Measurements from ENCODE around the gene P3H3.

Gene P3H3

GRCh38 chr12:6807170-6807569, 21.0 kb upstream of the P3H3 start:
- no peak for DNase-seq (ENCODE audit: low read depth in 2 of 2)

GRCh38 chr12:6809056-6809455, 19.2 kb upstream of the P3H3 start:
- DNase-seq (ENCODE audit: low read depth in 2 of 2), result no peak

DNA sequence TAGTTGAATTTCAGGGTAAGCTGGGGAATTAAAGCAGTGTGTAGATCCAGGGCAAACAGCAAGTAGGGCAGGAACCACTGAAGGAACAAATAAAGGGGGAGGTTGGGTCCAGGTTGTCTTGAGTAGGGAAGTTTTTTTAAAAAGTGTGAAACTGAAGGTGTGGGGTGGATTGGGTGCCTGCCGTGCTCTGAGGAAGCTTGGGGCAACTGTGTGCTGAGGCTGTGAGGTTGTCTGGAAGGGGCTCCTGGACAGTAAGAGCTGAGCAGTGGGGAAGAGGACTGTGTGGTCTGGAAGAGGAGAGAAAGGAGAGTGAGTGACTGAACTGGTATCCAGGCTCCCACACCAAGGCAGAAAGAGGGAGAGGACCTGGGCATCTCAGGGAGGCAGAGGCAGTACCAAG, 17.4 kb upstream of the P3H3 start:
- DNase-seq (ENCODE audit: low read depth in 2 of 2), result no peak

DNA sequence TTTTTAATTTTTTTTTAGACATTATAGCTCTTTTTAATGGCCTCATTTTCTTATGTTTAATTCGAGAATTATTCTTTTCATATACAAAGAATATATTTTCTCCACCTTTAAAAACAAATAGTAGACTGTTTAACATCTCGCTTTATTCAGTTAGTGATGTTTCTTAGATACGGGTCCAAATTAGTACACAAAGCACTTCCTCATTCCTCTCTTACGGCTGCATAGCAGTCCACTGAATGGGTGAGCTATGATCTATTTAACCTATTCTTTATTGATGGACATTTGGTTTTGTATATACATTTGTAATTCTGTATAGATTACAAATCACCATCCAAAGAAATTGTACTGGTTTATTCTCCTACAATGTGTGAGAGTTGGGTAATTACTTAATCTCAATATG, 14.8 kb upstream of the P3H3 start:
- DNase-seq (ENCODE audit: low read depth in 2 of 2), result no peak

DNA sequence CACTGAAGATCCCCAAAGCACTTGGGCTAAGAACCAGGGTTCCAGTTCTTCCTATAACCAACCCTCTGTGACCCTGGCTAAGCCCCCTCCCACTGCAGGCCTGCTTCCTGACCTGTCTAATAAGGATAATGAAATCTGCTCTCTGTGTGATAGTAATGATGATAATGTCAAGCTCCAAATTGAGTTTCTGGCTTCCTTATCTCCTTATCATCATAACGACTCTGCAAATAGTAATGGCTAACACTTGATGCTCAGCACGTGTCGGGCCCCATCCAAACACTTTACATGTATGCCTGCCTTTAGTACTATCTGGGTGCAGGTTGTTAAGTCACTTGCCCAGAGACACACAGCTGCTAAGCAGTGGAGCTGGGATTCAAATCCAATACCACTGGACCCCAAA, 11.6 kb upstream of the P3H3 start:
- no peak for DNase-seq (ENCODE audit: low read depth in 2 of 2)

DNA sequence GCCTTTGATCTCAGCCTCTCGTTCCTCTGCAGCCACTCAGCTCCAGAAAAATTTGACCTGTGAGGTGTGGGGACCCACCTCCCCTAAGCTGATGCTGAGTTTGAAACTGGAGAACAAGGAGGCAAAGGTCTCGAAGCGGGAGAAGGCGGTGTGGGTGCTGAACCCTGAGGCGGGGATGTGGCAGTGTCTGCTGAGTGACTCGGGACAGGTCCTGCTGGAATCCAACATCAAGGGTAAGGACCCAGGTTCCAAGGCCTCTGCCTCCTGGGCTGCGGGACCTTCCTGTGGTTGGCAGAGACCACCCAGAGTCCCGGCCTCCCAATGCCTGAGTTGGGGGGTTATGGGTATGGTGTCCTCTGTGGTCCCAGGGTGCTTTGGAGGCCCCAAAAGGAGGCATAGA, 11.1 kb upstream of the P3H3 start:
- DNase-seq (ENCODE audit: low read depth in 2 of 2), result no peak

DNA sequence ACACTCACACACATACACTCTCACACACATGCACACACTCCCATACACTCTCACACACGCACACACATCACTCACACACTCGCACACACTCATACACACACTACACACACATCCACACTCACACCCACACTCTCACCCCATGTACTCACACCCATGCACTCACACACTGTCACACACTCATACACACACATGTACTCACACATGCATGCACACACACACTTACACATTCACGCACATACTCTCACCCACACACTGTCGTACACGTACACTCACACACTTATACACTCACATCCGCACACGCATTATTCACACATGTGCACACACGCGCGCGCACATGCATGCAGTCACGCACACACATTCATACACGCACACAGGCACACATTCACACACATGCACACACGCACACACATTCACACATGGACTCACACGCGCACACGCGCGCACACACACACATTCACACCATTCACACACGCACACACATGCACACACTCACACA, 10.5 kb upstream of the P3H3 start:
- DNase-seq (ENCODE audit: low read depth in 2 of 2), result no peak

DNA sequence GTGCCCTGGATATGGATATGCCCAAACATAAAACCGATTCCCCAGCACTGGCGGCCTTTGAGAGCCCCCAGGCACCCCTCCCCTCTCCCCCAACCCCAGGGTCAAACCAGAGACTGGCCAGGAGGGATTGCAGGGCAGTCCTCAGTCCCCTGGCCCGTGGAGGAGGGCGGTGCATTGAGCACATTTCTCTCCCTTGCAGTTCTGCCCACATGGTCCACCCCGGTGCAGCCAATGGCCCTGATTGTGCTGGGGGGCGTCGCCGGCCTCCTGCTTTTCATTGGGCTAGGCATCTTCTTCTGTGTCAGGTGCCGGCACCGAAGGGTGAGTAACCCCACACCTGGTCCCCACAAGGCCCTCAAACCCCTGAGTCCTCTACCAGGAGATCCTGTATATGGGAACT, 10.0 kb upstream of the P3H3 start:
- no peak for DNase-seq (ENCODE audit: low read depth in 2 of 2)

GRCh38 chr12:6818645-6819044, 9.6 kb upstream of the P3H3 start:
- no peak for DNase-seq (ENCODE audit: low read depth in 2 of 2)

DNA sequence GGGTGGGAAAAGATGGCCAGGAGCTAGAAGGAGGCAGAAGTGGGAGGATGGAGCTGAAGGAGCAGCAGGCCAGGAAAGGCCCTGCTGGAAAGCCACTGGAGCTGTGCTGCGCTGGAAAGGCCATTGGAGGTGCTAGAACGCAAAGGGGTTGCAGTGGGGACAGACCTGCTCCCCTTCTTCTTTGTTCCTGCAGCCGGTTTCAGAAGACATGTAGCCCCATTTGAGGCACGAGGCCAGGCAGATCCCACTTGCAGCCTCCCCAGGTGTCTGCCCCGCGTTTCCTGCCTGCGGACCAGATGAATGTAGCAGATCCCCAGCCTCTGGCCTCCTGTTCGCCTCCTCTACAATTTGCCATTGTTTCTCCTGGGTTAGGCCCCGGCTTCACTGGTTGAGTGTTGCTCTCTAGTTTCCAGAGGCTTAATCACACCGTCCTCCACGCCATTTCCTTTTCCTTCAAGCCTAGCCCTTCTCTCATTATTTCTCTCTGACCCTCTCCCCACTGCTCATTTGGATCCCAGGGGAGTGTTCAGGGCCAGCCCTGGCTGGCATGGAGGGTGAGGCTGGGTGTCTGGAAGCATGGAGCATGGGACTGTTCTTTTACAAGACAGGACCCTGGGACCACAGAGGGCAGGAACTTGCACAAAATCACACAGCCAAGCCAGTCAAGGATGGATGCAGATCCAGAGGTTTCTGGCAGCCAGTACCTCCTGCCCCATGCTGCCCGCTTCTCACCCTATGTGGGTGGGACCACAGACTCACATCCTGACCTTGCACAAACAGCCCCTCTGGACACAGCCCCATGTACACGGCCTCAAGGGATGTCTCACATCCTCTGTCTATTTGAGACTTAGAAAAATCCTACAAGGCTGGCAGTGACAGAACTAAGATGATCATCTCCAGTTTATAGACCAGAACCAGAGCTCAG, 8.8 kb upstream of the P3H3 start:
- DNase-seq (ENCODE audit: low read depth in 2 of 2), result no peak

DNA sequence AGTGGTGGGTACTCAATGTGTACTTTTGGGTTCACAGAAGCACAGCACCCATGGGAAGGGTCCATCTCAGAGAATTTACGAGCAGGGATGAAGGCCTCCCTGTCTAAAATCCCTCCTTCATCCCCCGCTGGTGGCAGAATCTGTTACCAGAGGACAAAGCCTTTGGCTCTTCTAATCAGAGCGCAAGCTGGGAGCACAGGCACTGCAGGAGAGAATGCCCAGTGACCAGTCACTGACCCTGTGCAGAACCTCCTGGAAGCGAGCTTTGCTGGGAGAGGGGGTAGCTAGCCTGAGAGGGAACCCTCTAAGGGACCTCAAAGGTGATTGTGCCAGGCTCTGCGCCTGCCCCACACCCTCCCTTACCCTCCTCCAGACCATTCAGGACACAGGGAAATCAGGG, 8.0 kb upstream of the P3H3 start:
- DNase-seq (ENCODE audit: low read depth in 2 of 2), result no peak

GRCh38 chr12:6821591-6822425, 6.4 kb upstream of the P3H3 start, which contains the start of gene GPR162:
Gene GPR162 (plus strand): TSS chr12:6821821. CDS start chr12:6823899, 2,078 bp downstream.
- DNase-seq (ENCODE audit: low read depth in 2 of 2), result no peak

DNA sequence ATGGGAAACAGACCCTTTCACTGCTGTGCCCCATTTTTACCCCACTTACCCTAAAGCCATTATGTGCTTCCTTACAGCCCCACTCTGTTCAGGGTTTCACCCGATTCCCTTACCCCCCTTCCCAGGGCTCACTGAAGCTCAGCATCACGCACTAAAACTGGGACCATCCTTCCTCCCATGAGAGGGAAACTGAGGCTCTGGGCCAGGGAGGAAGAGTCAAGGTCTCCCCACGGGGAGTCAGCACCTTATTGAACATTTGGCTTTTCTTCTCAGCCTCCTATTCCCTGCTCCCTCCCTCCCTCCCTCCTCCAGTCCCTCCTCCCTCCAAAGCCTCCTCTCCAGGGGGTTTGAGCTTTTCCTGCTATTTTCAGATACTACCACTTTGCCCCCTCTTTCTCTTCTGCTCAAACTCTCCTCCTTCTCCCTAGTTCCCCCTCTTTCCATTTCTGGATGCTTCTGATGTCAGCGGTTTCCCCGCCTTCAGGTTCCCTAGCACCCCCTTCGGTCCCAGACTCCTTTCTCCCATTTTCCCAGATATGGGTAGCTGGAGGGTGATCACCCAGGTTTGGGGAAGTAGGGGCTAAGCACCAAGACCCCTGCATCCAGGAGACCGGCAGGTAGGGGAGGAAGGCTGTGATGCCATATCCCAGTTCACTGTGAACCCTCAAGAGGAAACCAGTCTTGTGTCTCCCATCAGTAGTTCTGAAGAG, 5.6 kb upstream of the P3H3 start:
- no peak for DNase-seq (ENCODE audit: low read depth in 2 of 2)

DNA sequence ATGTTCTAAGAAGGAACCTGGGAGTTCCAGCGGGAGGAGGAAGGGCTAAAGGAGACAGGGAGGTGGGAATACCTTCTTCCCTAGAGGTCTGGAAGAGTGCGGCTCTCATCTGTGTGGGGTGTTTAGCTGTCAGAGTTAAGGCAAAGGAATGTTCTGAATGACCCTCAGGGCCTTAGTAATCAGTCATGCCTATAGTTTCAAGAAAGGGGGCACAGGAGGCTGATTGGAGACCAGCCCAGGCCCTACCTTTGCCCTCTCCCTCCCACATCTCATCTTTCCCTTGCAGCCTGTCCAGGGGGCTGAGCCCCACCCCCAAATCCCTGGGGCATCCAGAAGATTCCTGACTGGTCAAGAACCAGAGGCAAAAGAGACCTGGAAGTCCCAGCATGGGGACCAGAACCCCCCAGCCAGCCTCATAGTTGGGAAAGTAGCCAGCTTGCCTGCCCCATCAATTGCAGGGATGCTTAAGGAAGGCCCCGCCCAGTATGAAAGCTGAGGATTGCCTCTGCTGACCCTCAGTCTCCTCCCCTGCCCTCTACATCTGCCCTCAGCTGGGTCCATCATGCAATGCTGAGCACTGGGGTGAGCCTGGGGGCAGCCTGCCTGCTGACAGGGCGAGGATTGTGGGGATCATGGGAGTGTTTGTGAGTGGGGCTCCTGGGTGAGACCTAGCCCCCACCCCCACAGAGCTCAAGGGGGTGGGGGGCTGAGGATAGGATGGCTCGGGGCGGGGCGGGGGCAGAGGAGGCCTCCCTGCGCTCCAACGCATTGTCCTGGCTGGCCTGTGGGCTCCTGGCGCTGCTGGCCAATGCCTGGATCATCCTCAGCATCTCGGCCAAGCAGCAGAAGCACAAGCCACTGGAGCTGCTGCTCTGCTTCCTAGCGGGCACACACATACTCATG, 4.8 kb upstream of the P3H3 start:
- no peak for DNase-seq (ENCODE audit: low read depth in 2 of 2)

DNA sequence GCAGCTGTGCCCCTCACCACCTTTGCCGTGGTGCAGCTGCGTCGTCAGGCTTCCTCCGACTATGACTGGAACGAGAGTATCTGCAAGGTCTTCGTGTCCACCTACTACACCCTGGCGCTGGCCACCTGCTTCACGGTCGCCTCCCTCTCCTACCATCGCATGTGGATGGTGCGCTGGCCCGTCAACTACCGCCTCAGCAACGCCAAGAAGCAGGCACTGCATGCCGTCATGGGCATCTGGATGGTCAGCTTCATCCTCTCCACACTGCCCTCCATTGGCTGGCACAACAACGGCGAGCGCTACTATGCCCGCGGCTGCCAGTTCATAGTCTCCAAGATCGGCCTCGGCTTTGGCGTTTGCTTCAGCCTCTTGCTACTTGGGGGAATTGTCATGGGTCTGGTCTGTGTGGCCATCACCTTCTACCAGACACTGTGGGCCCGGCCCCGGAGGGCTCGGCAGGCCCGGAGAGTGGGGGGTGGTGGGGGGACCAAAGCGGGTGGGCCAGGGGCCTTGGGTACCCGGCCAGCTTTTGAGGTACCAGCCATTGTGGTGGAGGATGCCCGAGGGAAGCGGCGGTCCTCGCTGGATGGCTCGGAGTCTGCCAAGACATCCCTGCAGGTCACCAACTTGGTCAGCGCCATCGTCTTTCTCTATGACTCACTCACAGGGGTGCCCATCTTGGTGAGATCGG, 4.0 kb upstream of the P3H3 start:
- DNase-seq (ENCODE audit: low read depth in 2 of 2), result no peak

- no peak for DNase-seq (ENCODE audit: low read depth in 2 of 2)
These were observed 3.3 kb upstream of the P3H3 start for GRCh38 chr12:6824901-6825381.

DNA sequence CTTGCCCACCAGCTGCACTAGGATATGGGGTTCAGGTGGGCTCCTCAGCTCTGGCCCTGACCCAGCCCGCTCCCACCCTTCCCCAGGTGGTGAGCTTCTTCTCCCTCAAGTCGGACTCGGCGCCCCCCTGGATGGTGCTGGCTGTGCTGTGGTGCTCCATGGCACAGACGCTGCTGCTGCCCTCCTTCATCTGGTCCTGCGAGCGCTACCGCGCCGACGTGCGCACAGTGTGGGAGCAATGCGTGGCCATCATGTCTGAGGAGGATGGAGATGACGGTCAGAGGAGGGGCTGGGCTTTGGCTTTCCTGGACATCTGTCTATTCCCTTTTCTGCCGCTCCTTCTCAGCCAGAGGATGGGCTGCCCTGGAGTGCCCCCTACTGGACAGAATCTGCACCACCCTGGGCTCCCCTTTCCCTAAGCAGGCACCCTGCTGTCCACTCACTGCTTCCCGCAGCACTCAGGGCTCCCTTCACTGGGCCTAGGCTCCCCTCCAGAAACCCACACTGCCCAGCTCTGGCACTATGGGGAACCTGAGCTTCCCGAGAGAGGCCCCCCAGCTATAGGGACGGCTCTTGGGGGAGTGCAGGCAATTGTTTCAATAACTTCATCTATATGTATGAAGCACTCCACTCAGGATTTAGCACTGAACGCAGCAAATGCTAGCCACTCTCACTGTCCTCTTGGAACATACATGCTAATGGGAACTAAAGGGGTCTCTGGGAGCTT, 2.6 kb upstream of the P3H3 start:
- peak; percentile 83 to 84 for DNase-seq (ENCODE audit: low read depth in 2 of 2)

- no peak for DNase-seq (ENCODE audit: low read depth in 2 of 2)
These were observed 2.0 kb upstream of the P3H3 start for GRCh38 chr12:6826125-6826733.
